Dermis blood vessel endothelial cell (primary cell): ENCODE measurements around the gene HABP4. TPM values are rescaled to one million over a fixed set of nuclear protein-coding genes. Genes with fewer than 3 reads are reported as not detected.

Experiments used
- DNase-seq: peaks from one replicate; pipeline ENCODE4 v3.0.0; 2010
- total RNA-seq: library from RNA; depleted of rRNA; stranded (reverse); fragments of >200 nt; gene quantifications from 2 replicates; pipeline ENCODE4 v1.2.3, GENCODE V29; 2014

Gene HABP4
- total RNA-seq, 1 donor from 2014 or later, result 9.0 TPM

GRCh38 chr9:96524045-96524444 is 74.1 kb downstream of the HABP4 start:
- no peak for DNase-seq

DNA sequence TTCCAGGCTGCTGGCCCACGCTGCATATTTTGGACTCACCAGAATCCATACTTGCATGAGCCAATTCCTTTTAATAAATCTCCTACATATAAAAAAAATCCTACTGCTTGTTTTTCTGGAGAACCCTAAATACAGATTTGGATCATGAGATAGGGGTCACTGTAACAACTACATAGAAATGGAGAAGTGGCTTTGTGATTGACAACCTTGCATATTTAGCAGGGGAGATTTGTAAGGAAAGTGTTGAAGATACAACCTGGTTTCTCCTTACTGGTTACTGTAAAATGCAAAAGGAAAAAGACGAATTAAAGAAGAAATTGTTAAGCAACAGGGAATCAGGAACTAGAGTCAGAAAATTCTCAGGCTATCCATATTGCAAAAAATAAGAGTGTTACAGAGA is 74.8 kb downstream of the HABP4 start:
- no peak for DNase-seq

DNA sequence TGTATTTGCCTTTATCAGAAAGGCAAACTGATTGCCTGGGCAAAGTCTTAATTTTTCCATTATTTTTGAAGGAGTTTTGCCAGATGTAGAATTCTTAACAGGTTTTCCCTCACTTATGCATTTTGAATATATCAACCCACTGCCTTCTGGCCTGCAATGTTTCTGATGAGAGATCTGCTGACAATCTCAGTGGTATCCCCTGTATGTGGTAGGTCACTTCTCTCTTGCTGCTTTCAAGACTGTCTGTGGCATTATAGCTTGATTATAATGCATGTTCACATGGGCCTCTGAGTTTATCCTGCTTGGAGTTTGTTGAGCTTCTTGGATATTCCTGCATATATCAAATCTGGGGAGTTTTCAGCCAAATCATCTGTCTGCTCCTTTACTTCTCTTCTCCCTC is 82.2 kb downstream of the HABP4 start:
- no peak for DNase-seq

GRCh38 chr9:96540106-96540505 is 90.1 kb downstream of the HABP4 start:
- no peak for DNase-seq

Other genes with a start within 250 kb of the HABP4 start
- gene HSD17B3, start 148.0 kb upstream of the HABP4 start, total RNA-seq, result not detected in 2 replicates
- 29.2 and 31.1 TPM in 2 replicates for gene SLC35D2, start 66.5 kb upstream of the HABP4 start, total RNA-seq
- gene ZNF367, start 31.8 kb upstream of the HABP4 start, total RNA-seq, result 8.0 and 12.8 TPM in 2 replicates
- gene CDC14B, start 169.7 kb downstream of the HABP4 start, total RNA-seq, result 7.0 and 9.5 TPM in 2 replicates
- 18.0 and 22.5 TPM in 2 replicates for gene PRXL2C, start 205.1 kb downstream of the HABP4 start, total RNA-seq